Liver (tissue), 9 donors: ENCODE measurements around the gene GLI3. TPM values are rescaled to one million over a fixed set of nuclear protein-coding genes. Genes with fewer than 3 reads are reported as not detected.

ENCODE experiments used
- DNase-seq: peaks from one replicate; pipeline ENCODE4 v3.0.0-alpha.2; 2017; ENCODE audit warnings: low spot score
- H3K27ac ChIP-seq, 2 donors: one replicate each; pipeline ENCODE4 v1.7.0; 2013; ENCODE audit warnings: inconsistent platforms in 2 of 2, low read length in 2 of 2, control low read depth in 1 of 2, low read depth in 1 of 2, mild to moderate bottlenecking in 1 of 2
- H3K27me3 ChIP-seq, 4 donors: one replicate each; pipeline versions ENCODE4 v1.6.1 to v1.7.0; 2013; ENCODE audit warnings: low read length in 3 of 4, inconsistent platforms in 1 of 4, mild to moderate bottlenecking in 1 of 4, moderate library complexity in 1 of 4; ENCODE audit not compliant: control insufficient read depth in 4 of 4, insufficient read depth in 4 of 4
- H3K36me3 ChIP-seq, 4 donors: one replicate each; pipeline versions ENCODE4 v1.6.1 to v1.7.0; 2013; ENCODE audit warnings: low read length in 3 of 4, mild to moderate bottlenecking in 3 of 4, low read depth in 1 of 4, moderate library complexity in 1 of 4; ENCODE audit not compliant: control insufficient read depth in 4 of 4, insufficient read depth in 3 of 4
- H3K4me1 ChIP-seq, 4 donors: one replicate each; pipeline versions ENCODE4 v1.6.1 to v1.7.0; 2013; ENCODE audit warnings: low read length in 3 of 4, mild to moderate bottlenecking in 3 of 4, moderate library complexity in 1 of 4; ENCODE audit not compliant: control insufficient read depth in 4 of 4, insufficient read depth in 4 of 4
- H3K4me3 ChIP-seq, 3 donors: one replicate each; pipeline versions ENCODE4 v1.6.1 to v1.7.0; 2013; ENCODE audit warnings: low read length in 3 of 3, control low read depth in 1 of 3, low read depth in 1 of 3, mild to moderate bottlenecking in 1 of 3
- H3K9ac ChIP-seq, 2 donors: one replicate each; pipeline ENCODE4 v1.7.0; 2013; ENCODE audit warnings: low read length in 2 of 2, mild to moderate bottlenecking in 2 of 2, moderate library complexity in 2 of 2, control low read depth in 1 of 2, low read depth in 1 of 2
- H3K9me3 ChIP-seq, 4 donors: one replicate each; pipeline versions ENCODE4 v1.6.1 to v1.7.0; 2013; ENCODE audit warnings: low read length in 3 of 4; ENCODE audit not compliant: control insufficient read depth in 4 of 4
- ATF3 ChIP-seq: IDR thresholded peaks from 2 replicates; pipeline ENCODE4 v1.6.1; 2016; ENCODE audit warnings: antibody characterized with exemption
- CTCF ChIP-seq: fragments of 150-350 bp; IDR thresholded peaks from 2 replicates; pipeline ENCODE4 v1.5.1; 2017; ENCODE audit warnings: improper control_type of control experiment, low read depth, low read length; ENCODE audit not compliant: missing input control
- EGR1 ChIP-seq, 2 donors: IDR thresholded peaks; 2 replicates each; pipeline ENCODE4 v1.6.1; 2016 to 2018; ENCODE audit warnings: antibody characterized with exemption in 2 of 2, low read depth in 2 of 2
- FOXA1 ChIP-seq: IDR thresholded peaks from 2 replicates; pipeline ENCODE4 v1.6.1; 2016; ENCODE audit warnings: antibody characterized with exemption
- FOXA2 ChIP-seq: IDR thresholded peaks from 2 replicates; pipeline ENCODE4 v1.6.1; 2016; ENCODE audit warnings: antibody characterized with exemption
- GABPA ChIP-seq, 2 donors: IDR thresholded peaks in 1 of 2; conservative IDR thresholded peaks in 1 of 2; 2 replicates each; pipeline ENCODE4 v1.6.1; 2016; ENCODE audit warnings: antibody characterized with exemption in 2 of 2, mild to moderate bottlenecking in 1 of 2, moderate library complexity in 1 of 2
- HNF4A ChIP-seq, 2 donors: conservative IDR thresholded peaks; 2 replicates each; pipeline ENCODE4 v1.6.1; 2016; ENCODE audit warnings: antibody characterized with exemption in 2 of 2, mild to moderate bottlenecking in 2 of 2
- HNF4G ChIP-seq: IDR thresholded peaks from 2 replicates; pipeline ENCODE4 v1.6.1; 2016; ENCODE audit warnings: antibody characterized with exemption
- JUND ChIP-seq, 2 donors: IDR thresholded peaks; 2 replicates each; pipeline ENCODE4 v1.6.1; 2016; ENCODE audit warnings: antibody characterized with exemption in 2 of 2
- MAX ChIP-seq: IDR thresholded peaks from 2 replicates; pipeline ENCODE4 v1.6.1; 2016; ENCODE audit warnings: antibody characterized with exemption
- RAD21 ChIP-seq, 2 donors: IDR thresholded peaks; 2 replicates each; pipeline ENCODE4 v1.6.1; 2016; ENCODE audit warnings: antibody characterized with exemption in 2 of 2, mild to moderate bottlenecking in 2 of 2
- REST ChIP-seq: IDR thresholded peaks from 2 replicates; pipeline ENCODE4 v1.6.1; 2016; ENCODE audit warnings: antibody characterized with exemption, mild to moderate bottlenecking
- RXRA ChIP-seq, 2 donors: IDR thresholded peaks; 2 replicates each; pipeline ENCODE4 v1.6.1; 2017 to 2018; ENCODE audit warnings: antibody characterized with exemption in 2 of 2, mild to moderate bottlenecking in 1 of 2
- SP1 ChIP-seq: IDR thresholded peaks from 2 replicates; pipeline ENCODE4 v1.6.1; 2018; ENCODE audit warnings: antibody characterized with exemption, mild to moderate bottlenecking
- TAF1 ChIP-seq: conservative IDR thresholded peaks from 2 replicates; pipeline ENCODE4 v1.6.1; 2016; ENCODE audit warnings: antibody characterized with exemption, mild to moderate bottlenecking
- YY1 ChIP-seq: IDR thresholded peaks from 2 replicates; pipeline ENCODE4 v1.6.1; 2016; ENCODE audit warnings: antibody characterized with exemption, mild to moderate bottlenecking
- ZBTB33 ChIP-seq: IDR thresholded peaks from 2 replicates; pipeline ENCODE4 v1.6.1; 2016; ENCODE audit warnings: antibody characterized with exemption
- WGBS: extraction: QIAGEN DNeasy Blood & Tissue Kit; methylation state at CpG from one replicate; pipeline ENCODE4 v1.1.7; 2013; 5-methylcytosine and 5-hydroxymethylcytosine counted together
- polyA plus RNA-seq, 2 donors: library from polyadenylated mRNA; stranded (reverse) in 1 of 2; unstranded in 1 of 2; fragments of 200-250 nt in 1 of 2; fragments of >200 nt in 1 of 2; fragmentation: Nextera tagmentation in 1 of 2; extraction: Ambion mirVana in 1 of 2; gene quantifications; one replicate each; pipeline versions ENCODE4 v1.2.1 to v1.2.3, GENCODE V29; 2013 to 2015
- total RNA-seq, 2 donors: library from RNA; depleted of rRNA; stranded (reverse); fragments of >200 nt; gene quantifications; one replicate each; pipeline ENCODE4 v1.2.3, GENCODE V29; 2014
- donor health status: healthy.
- donor health status: healthy.
- donor health status: healthy.
- donor health status: healthy.
- donor health status: healthy.

The GLI3 gene
- total and polyA plus RNA-seq, 4 donors = 0.09 to 0.42 (median 0.26) TPM

- no peak for TF ChIP-seq MAX
- no peak for TF ChIP-seq FOXA2
- no peak for TF ChIP-seq ZBTB33
- no peak for TF ChIP-seq RAD21 (IDR thresholded peaks at IDR 0.05)
- TF ChIP-seq FOXA1 = no peak
- TF ChIP-seq JUND (IDR thresholded peaks at IDR 0.05) = no peak
- TF ChIP-seq HNF4G = no peak
- TF ChIP-seq EGR1 (IDR thresholded peaks at IDR 0.05; ENCODE audit: low read depth in 2 of 2) = no peak
Measured at GRCh38 chr7:42142089-42142488, 94.9 kb downstream of the GLI3 start (continued).

- Histone ChIP-seq H3K36me3 (no peaks in the 10 kb centered on the region), H3K4me1 (no peaks in the 10 kb centered on the region), H3K27ac (no peak overlapping the region), H3K9ac (no peak overlapping the region), H3K4me3 (no peak overlapping the region), H3K9me3 (no peaks in the 10 kb centered on the region), H3K27me3 (no peaks in the 10 kb centered on the region)
- WGBS = 95% methylated on average over 4 of the region's 4 CpGs
- no peak for DNase-seq
- TF ChIP-seq TAF1 = no peak
- no peak for TF ChIP-seq CTCF
- TF ChIP-seq EGR1 (IDR thresholded peaks at IDR 0.05; ENCODE audit: low read depth in 2 of 2) = no peak
- no peak for TF ChIP-seq RXRA (IDR thresholded peaks at IDR 0.05)
- no peak for TF ChIP-seq RAD21 (IDR thresholded peaks at IDR 0.05)
- no peak for TF ChIP-seq MAX
Measured at GRCh38 chr7:42139751-42140150, 97.3 kb downstream of the GLI3 start.

- no peak overlapping the region for H3K4me3 ChIP-seq
- no peak overlapping the region for H3K9ac ChIP-seq
- H3K36me3 ChIP-seq = no peaks in the 10 kb centered on the region
- no peaks in the 10 kb centered on the region for H3K27me3 ChIP-seq
- DNase-seq = no peak
- no peaks in the 10 kb centered on the region for H3K9me3 ChIP-seq
- TF ChIP-seq RXRA (IDR thresholded peaks at IDR 0.05) = no peak
- no peaks in the 10 kb centered on the region for H3K4me1 ChIP-seq
- H3K27ac ChIP-seq = no peak overlapping the region
- WGBS = 56% methylated on average over 6 of the region's 6 CpGs
Measured at GRCh38 chr7:42138691-42139090, 98.3 kb downstream of the GLI3 start.

GRCh38 chr7:42137941-42138340 lies 99.1 kb downstream of the GLI3 start:
- Histone ChIP-seq H3K27ac (no peak overlapping the region), H3K9me3 (no peaks in the 10 kb centered on the region), H3K36me3 (no peaks in the 10 kb centered on the region), H3K27me3 (no peaks in the 10 kb centered on the region), H3K9ac (no peak overlapping the region), H3K4me3 (no peak overlapping the region), H3K4me1 (no peaks in the 10 kb centered on the region)
- 64% methylated on average over 4 of the region's 4 CpGs for WGBS
- no peak for DNase-seq
- TF ChIP-seq ATF3 = no peak
- TF ChIP-seq GABPA (IDR thresholded peaks at IDR 0.05 in 1 of 2, conservative IDR thresholded peaks at IDR 0.05 in 1 of 2) = no peak
- TF ChIP-seq RAD21 (IDR thresholded peaks at IDR 0.05) = no peak
- no peak for TF ChIP-seq FOXA2
- TF ChIP-seq HNF4A (conservative IDR thresholded peaks at IDR 0.05) = no peak
- TF ChIP-seq REST = no peak
- TF ChIP-seq TAF1 = no peak
- no peak for TF ChIP-seq YY1
- TF ChIP-seq RXRA (IDR thresholded peaks at IDR 0.05) = no peak
- TF ChIP-seq SP1 = no peak
